GM18526 (cell line): ENCODE measurements around the gene SCMH1.

Experiments
- POLR2A ChIP-seq: IDR thresholded peaks from 3 replicates; pipeline ENCODE4 v1.6.1; 2011; ENCODE audit not compliant: insufficient read length; ENCODE audit errors: extremely low read depth

The SCMH1 gene

DNA sequence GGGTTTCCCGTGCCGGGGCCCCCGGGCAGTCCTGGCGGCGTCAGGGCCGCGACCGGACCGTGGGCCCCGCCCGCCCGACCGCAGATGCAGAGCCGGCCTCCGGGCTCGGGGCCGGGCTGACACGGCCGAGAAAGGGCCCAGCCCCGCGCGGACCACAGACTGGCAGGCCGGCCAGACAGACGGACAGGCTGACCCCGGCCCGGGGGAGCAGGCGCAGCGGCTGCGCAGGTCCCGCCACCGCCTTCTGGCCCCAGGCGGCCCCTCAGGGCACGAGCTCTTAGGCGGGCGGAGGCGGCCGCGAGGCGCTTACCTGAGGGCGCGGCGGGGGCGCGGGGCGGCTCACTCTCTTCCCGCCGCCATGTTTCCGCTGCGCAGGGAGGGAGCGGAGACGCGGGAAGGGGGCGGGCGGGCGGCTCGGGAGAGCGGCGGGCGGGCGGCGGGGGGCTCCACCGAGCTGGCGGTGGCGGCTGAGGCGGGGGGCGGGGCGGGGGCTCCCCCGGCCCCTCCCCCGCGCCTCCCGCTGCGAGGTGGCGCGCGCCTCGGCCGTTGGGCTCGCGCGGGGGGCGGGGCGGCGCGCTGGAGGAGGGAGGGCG is at the start of gene SCMH1:
Gene SCMH1 (minus strand): TSS at position 558 of the 593 bp plus-strand sequence. CDS start 56,173 bp downstream, outside the sequence.
- no peak for TF ChIP-seq POLR2A

DNA sequence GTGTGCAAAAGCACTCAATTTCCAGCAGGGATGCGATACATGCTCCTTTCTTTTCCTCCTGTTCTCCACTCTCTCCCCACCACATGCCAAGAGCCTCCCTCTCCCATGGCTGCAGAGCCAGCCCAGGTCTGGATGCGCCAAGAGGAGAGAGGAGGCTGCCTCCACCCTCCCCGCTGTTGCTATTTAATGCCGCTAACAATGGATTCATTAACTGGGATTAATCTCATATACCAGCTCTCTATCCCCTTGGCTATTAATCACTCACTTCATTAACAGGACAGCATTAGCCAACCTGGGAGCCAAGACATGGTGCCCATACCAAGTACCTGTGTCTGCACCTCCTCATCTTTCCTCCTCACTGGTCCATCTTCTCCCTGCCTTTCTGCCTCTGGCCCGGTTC is 49.1 kb upstream of the SCMH1 start:
- TF ChIP-seq POLR2A = no peak

GRCh38 chr1:41289196-41289595 is 47.1 kb upstream of the SCMH1 start:
- no peak for TF ChIP-seq POLR2A

GRCh38 chr1:41286992-41287391 is 44.9 kb upstream of the SCMH1 start:
- TF ChIP-seq POLR2A = no peak

DNA sequence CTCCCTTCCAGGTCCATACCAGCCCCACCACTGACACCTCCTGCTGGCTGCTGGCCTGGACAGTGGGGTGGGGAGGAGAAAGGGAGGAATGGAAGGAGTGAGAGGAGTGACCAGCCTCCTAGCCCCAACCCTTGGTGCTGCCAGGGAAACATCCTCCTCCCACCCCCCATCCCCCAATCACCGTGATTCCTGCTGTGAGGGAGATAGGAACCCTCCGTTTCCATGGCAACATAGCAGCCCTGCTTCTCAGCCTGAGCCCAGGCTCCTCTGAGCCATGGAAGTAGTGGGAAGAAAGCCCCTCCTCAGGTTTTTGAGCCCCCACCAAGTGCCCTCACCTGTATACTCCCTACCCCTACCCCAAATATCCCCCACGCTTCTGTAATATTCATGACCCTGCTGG is 44.4 kb upstream of the SCMH1 start:
- no peak for TF ChIP-seq POLR2A

- no peak for TF ChIP-seq POLR2A
These were observed 43.7 kb upstream of the SCMH1 start for GRCh38 chr1:41285818-41286217.

DNA sequence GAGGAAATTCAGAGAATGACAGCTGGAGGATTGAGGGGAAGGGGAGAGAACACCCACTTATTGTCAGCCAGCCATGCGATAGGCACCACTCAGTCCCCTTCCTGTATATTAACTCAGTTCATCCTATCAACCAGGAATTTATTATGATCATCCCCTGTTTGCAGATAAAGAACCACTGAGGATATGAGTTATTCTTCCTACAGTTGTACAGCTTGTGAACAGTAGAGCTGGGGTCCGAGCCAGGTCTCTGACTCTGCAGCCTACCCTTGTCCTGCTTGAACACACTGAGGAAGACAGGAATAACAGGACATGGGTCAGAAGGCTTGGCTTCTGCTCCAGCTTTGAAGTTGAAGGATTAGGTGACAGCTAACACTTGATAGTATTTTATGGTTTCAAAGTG is 42.0 kb upstream of the SCMH1 start:
- TF ChIP-seq POLR2A = no peak

- no peak for TF ChIP-seq POLR2A
These were observed 40.7 kb upstream of the SCMH1 start for GRCh38 chr1:41282679-41283317.

- no peak for TF ChIP-seq POLR2A
These were observed 39.2 kb upstream of the SCMH1 start for GRCh38 chr1:41281334-41281733.

DNA sequence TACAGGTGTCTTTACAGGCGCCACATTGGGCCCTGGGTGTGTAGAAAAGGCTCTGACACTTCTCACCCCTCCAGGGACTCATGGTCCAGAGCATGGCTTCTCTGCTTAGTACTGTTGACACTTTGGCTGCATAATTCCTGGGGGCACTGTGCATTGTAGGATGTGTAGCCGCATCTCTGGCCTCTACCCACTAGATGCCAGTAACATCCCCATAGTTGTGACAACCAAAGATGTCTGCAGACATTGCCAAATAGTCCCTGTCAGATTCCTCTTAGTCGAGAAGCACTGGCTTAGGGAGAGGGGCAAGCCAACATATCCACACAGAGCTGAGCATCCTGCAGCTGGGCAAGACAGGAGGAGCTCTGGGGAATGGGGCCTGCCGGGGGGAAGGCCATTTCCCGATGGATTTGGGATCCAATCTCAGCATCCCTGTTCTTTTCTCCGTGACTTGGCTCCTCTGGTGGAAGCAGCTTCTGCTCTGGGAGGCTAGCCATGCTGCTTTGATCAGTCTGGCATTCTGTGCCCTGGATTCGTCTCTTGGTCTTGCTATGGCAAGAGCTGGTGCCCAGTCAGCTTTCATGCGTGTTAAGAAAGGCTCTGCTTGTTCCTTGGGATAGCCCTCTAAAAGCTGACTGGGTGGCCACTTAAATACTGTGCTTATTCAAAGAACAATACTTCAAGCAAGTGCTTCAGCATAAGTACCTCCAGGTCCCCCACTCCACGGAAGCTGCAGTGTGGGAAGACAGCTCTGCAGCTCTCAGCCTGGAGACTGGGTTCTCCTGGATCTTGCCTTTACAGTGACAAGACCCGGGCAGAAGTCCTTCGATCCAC is 38.3 kb upstream of the SCMH1 start:
- TF ChIP-seq POLR2A = no peak

DNA sequence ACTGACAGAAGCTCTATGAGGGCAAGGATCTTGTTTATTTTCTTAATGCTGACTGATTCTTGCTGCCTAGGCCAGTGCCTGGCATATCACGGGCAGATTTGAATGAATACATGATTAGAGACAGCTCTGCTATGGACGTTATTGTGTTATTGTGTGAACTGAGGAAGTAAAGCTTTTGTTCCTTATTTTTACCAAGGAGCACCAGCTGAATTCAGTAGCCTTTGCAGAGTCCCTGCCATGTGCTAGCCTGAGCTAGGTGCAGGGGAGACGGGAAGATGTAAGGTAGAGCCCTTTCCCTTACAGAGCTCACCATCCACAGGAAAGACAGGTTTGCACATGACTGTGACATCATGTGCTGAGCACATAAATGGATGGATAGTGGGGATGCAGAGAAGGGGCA is 36.0 kb upstream of the SCMH1 start:
- no peak for TF ChIP-seq POLR2A

DNA sequence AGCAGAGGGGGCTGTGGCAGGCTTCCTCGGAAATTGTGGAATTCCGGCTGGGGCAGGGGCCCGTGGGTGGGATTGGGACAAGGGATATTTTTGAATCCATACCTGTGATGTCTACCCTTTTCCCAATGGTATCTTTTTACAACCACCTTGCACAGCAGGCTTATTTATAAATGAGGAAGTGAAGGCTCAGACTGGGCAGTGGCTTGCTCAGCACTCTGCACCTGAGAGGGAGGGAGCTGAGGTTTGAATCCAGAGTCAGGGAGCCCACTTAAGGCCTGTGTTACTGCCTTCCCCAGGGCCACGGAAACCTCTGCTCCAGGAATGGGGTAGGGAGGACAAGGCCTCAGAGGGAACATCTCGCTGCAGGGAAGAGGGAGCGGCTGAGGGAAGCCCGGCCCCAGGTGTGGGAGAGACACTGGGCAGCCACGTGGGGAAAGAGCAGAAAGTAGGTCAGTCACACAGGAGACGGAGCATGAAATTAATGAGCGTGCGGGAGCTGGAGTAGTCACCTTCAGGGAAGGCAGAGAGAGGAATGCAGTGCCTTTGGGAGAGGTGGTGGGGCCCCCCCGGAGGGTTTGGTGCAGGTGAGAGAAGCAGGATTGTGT is 35.4 kb upstream of the SCMH1 start:
- no peak for TF ChIP-seq POLR2A

DNA sequence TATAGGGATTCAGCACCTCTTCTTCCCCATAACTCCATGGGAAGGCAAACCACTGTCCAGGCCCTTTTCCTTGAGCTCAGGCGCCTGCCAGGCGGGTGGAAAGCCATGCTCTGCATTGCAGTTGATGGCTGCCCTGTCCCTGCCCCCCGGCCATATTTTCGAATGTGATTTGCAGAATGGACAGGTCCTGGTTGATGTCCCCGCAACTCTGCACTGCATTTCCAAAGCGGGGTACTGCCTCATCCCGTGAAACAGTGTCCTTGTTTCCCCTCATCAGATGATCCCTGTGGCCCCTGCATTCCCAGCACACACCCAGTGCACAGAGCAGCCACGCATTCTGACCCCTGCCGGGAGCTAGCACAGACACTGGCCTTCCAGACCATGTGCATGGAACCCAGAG is 33.7 kb upstream of the SCMH1 start:
- no peak for TF ChIP-seq POLR2A

DNA sequence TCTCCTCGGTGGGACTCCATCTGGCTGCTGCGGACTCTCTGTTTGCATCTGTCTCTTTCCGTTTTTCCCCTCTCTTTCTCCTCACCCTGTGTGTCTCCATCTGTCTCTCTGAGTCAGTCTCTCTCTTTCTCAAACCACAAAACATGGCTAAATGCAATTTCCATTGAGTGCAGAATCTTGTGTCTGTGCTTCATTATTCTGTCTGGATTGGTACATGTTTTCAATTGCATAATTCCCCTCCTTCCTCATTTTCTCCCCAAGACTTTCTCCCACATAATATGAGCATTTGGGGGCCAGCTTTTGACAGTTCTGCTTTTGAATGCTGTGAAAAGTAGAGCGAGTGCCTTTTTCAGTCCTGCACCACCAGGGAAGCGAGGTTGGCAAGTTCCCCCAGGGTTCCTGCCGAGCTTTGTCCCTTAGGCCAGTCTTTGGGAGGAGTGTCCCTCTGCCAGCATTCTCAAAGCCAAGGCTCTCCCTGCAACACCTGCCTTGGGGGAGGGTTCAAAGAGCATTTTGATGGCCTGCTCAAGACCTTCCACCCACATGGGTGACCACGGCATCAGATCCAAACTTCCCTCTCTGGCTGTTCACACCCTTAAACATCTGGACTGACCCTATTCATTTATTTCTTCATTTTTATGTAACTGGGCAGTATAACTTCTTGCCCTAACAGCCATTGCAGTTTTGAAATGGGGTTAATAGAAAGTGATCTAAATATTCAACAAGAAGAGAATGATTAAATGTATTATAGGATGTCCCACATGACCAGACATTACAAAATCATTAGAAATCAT is 32.8 kb upstream of the SCMH1 start:
- TF ChIP-seq POLR2A = no peak

- TF ChIP-seq POLR2A = no peak
These were observed 30.5 kb upstream of the SCMH1 start for GRCh38 chr1:41272601-41273000.
